ENCODE data around the gene TBC1D2B.

DNA sequence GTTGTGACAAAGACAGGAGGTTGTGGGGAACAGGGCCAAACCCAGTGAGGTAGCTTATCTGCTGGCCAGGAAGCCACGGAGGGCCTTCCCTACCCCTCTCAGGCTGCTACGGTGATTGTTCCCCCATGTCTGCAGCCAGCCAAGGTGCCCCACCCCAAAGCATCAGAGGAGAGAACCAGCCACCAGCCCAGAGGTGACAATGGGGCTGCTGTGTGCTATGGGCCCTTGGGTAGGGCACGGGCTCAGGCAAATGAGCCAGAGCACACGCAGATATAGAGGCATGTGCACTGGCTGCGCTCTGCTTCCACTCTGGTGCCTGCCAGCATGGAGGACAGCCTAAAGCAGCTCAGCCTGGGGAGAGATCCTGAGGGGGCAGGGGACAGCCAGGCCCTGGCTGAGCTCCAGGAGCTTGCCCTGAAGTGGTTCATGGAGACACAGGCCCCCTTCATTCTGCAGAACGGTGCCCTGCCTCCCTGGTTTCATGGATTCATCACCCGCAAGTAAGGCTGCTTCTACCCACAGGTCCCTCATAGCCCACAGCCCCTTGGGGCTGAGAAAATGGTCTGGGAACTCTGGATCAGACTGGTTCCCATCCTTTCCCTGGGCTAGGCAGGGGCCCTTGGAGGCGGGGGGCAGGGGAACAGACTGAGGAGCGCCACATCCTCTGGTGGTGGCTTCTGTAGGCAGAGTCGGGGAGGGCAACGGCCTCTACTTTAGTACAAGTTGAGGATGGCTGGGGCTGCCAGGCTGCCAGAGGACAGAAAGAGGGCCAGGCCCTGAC lies 14.9 kb upstream of the TBC1D2B start, which contains the start of gene SH2D7:
- TF ChIP-seq POLR2A (IDR thresholded peaks at IDR 0.05) = no peak
- TF ChIP-seq, protein P1, sequence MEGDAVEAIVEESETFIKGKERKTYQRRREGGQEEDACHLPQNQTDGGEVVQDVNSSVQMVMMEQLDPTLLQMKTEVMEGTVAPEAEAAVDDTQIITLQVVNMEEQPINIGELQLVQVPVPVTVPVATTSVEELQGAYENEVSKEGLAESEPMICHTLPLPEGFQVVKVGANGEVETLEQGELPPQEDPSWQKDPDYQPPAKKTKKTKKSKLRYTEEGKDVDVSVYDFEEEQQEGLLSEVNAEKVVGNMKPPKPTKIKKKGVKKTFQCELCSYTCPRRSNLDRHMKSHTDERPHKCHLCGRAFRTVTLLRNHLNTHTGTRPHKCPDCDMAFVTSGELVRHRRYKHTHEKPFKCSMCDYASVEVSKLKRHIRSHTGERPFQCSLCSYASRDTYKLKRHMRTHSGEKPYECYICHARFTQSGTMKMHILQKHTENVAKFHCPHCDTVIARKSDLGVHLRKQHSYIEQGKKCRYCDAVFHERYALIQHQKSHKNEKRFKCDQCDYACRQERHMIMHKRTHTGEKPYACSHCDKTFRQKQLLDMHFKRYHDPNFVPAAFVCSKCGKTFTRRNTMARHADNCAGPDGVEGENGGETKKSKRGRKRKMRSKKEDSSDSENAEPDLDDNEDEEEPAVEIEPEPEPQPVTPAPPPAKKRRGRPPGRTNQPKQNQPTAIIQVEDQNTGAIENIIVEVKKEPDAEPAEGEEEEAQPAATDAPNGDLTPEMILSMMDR (IDR thresholded peaks at IDR 0.05) = no peak

All from heart left ventricle (tissue), 13 donors.